ENCODE data around the gene AJM1. TPM values are rescaled to one million over a fixed set of nuclear protein-coding genes. Genes with fewer than 3 reads are reported as not detected.
A peak's percentile ranks its signal among the peaks of the same experiment; 100 is the strongest.

AJM1 gene
- total and polyA plus RNA-seq, 5 donors from 2014 or later, result 0.10 to 4.3 (median 0.11) TPM; not detected in 2

DNA sequence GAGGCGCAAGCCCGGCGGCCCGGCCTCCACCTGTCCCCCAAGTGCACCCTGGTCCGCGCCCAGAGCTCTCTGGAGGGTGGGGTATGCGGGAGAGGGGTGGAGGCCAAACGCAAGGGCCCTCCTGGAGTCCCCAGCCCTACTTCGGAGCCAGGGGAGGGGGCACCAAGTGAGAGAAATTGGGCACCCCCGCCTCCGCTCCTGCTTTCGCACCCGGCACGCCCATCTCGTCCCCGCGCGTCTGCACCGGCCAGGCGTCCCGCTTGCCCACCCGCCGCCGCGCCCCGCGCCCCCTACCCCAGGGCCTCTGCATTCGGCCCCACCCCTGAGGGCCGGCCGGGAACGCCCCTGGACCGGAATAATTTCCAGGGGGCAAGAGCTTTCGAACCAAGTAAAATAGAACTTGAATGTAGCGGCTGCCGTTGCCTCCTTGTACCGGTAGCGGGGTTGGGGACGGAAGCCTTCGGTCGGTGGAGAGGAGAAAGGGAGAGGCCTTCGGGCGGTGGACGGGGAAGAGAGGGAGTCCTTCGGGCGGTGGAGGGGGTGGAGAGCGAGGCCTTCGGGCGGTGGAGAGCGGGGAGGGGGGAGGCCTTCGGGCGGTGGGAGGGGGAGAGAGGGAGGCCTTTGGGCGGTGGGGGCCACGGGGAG is 6.2 kb downstream of the AJM1 start:
- Mint-ChIP-seq H3K27ac (peak overlapping the region in 1 of 3 donors; percentile 46), H3K4me1 (peaks cover 0 to 28% (median 4%) of the 10 kb centered on the region in 4 donors), H3K9me3 (peaks cover 0 to 2% (median 0%) of the 10 kb centered on the region in 7 donors), H3K36me3 (no peaks in the 10 kb centered on the region), H3K4me3 (peak overlapping the region; percentile 92 to 100 (median 94)), H3K27me3 (peaks cover 26% of the 10 kb centered on the region)
- peaks cover 55% of the 10 kb centered on the region for H3K4me1 ChIP-seq (ENCODE audit: control insufficient read depth, insufficient read depth, low read length, poor library complexity, severe bottlenecking)
- no peaks in the 10 kb centered on the region for H3K27me3 ChIP-seq (ENCODE audit: control insufficient read depth, insufficient read depth, low read length)
- H3K27ac ChIP-seq (ENCODE audit: insufficient read depth, low read length, poor library complexity, severe bottlenecking), result peak overlapping the region; percentile 73
- no peaks in the 10 kb centered on the region for H3K9me3 ChIP-seq (ENCODE audit: control insufficient read depth in 2 of 2, low read length in 2 of 2)
- no peaks in the 10 kb centered on the region for H3K36me3 ChIP-seq (ENCODE audit: control insufficient read depth, insufficient read depth, low read length)
- DNase-seq (peak in 2 of 3 donors; percentile 36 to 64), ATAC-seq (ENCODE audit: low read depth in 2 of 2) (no peak)
- no peak overlapping the region for H3K4me3 ChIP-seq (ENCODE audit: low read depth, low read length)

DNA sequence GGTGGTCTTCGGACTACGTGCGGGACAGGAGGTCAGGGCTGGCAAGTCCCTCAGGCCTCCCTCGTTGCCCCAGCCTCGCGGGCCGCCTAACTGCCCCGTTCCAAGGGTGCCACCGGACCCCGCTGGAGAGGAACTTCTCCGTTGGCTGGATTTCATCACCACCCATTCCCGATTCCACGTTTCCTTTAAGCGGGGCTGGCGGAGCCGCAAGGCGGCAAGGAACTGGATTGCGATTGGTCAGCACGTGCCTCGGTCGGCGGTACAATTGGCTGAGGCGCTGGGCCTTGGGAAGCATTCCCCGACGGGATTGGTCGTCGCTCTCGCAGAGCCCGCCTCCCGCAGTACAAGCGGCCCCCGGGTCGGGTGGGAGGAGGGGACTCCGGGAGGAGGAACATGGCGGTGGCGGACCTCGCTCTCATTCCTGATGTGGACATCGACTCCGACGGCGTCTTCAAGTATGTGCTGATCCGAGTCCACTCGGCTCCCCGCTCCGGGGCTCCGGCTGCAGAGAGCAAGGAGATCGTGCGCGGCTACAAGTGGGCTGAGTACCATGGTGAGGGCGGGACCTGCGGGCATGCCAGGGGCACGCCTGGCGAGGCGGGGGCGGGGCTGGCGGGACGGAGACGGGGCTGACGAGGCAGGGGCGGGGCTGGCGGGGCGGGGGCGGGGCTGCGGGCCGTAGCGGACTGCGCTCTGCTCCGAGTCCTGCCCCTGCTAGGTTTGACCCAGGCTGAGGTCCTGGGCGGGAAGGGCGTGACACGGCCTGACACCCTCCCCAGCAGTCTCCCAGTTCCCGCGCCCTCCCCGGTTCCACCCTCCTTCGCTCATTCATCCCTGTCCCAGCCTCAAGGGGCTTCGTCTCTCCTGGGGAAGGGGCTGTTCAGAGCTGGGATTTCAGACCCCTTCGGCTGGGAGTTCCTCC is 7.0 kb downstream of the AJM1 start, which contains the start of gene PHPT1:
TSS of gene PHPT1 (plus strand) at position 372 of the 922 bp plus-strand sequence. CDS start at position 394, 22 bp downstream.
- Histone ChIP-seq H3K27ac (ENCODE audit: insufficient read depth, low read length, poor library complexity, severe bottlenecking) (peak within 1 kb of the TSS; percentile 73), H3K4me1 (ENCODE audit: control insufficient read depth, insufficient read depth, low read length, poor library complexity, severe bottlenecking) (peaks cover 49% of the 10 kb centered on the region), H3K27me3 (ENCODE audit: control insufficient read depth, insufficient read depth, low read length) (no peaks in the 10 kb centered on the region), H3K9me3 (ENCODE audit: control insufficient read depth in 2 of 2, low read length in 2 of 2) (no peaks in the 10 kb centered on the region), H3K4me3 (ENCODE audit: low read depth, low read length) (peak within 1 kb of the TSS; percentile 59), H3K36me3 (ENCODE audit: control insufficient read depth, insufficient read depth, low read length) (no peaks in the 10 kb centered on the region)
- Mint-ChIP-seq H3K27me3 (peaks cover 23% of the 10 kb centered on the region), H3K27ac (peak within 1 kb of the TSS; percentile 56 to 76 (median 75)), H3K9me3 (peaks cover 0 to 2% (median 0%) of the 10 kb centered on the region in 7 donors), H3K4me1 (peaks cover 0 to 26% (median 3%) of the 10 kb centered on the region in 4 donors), H3K36me3 (no peaks in the 10 kb centered on the region), H3K4me3 (peak within 1 kb of the TSS; percentile 92 to 100 (median 94))
- DNase-seq (peak; percentile 93 to 99 (median 98)), ATAC-seq (ENCODE audit: low read depth in 2 of 2) (peak; percentile 93)

DNA sequence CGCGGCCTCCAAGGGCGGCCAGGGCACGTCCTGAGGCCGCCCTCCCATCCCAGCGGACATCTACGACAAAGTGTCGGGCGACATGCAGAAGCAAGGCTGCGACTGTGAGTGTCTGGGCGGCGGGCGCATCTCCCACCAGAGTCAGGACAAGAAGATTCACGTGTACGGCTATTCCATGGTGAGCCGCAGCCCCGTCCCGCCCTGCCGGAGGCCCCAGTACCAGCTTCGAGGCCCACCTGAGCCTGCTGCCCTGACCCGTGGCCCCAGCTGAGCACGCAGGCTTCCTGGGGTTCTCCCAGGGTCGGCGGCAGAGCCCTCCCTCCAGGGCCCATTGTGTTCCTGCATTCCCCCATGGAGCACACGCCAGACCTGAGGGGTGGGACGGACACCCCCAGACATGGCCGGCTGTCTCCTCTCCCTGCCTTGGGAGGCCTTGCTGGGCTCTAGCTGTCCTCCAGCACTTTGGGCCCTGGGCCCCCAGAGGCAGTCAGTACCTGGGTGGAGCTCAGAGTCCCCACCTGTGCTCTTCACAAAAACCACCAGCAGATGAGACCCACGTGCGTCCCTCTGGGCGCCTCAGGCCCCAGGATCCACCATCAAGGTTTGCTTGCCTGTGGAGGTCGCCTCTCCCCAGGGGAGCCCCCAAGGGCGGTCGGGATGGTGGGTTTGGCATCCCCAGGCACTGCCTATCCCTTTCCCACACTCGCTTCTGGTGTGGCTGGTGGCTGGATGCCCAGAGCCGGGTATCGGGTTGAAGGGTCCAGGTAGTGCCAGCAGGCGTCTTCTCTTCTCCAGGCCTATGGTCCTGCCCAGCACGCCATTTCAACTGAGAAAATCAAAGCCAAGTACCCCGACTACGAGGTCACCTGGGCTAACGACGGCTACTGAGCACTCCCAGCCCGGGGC is 7.9 kb downstream of the AJM1 start:
- H3K4me3 Mint-ChIP-seq, result peak overlapping the region; percentile 82 to 100 (median 88)
- H3K27ac Mint-ChIP-seq, result peak overlapping the region in 1 of 3 donors; percentile 56
- peaks cover 21% of the 10 kb centered on the region for H3K27me3 Mint-ChIP-seq
- peaks cover 44% of the 10 kb centered on the region for H3K4me1 ChIP-seq (ENCODE audit: control insufficient read depth, insufficient read depth, low read length, poor library complexity, severe bottlenecking)
- ATAC-seq (ENCODE audit: low read depth in 2 of 2) (no peak), DNase-seq (no peak)
- peaks cover 0 to 2% (median 0%) of the 10 kb centered on the region in 7 donors for H3K9me3 Mint-ChIP-seq
- peak overlapping the region; percentile 33 for H3K27ac ChIP-seq (ENCODE audit: insufficient read depth, low read length, poor library complexity, severe bottlenecking)
- no peaks in the 10 kb centered on the region for H3K27me3 ChIP-seq (ENCODE audit: control insufficient read depth, insufficient read depth, low read length)
- H3K36me3 ChIP-seq (ENCODE audit: control insufficient read depth, insufficient read depth, low read length), result no peaks in the 10 kb centered on the region
- no peaks in the 10 kb centered on the region for H3K9me3 ChIP-seq (ENCODE audit: control insufficient read depth in 2 of 2, low read length in 2 of 2)
- H3K4me3 ChIP-seq (ENCODE audit: low read depth, low read length), result no peak overlapping the region
- peaks cover 0 to 24% (median 3%) of the 10 kb centered on the region in 4 donors for H3K4me1 Mint-ChIP-seq
- H3K36me3 Mint-ChIP-seq, result no peaks in the 10 kb centered on the region

DNA sequence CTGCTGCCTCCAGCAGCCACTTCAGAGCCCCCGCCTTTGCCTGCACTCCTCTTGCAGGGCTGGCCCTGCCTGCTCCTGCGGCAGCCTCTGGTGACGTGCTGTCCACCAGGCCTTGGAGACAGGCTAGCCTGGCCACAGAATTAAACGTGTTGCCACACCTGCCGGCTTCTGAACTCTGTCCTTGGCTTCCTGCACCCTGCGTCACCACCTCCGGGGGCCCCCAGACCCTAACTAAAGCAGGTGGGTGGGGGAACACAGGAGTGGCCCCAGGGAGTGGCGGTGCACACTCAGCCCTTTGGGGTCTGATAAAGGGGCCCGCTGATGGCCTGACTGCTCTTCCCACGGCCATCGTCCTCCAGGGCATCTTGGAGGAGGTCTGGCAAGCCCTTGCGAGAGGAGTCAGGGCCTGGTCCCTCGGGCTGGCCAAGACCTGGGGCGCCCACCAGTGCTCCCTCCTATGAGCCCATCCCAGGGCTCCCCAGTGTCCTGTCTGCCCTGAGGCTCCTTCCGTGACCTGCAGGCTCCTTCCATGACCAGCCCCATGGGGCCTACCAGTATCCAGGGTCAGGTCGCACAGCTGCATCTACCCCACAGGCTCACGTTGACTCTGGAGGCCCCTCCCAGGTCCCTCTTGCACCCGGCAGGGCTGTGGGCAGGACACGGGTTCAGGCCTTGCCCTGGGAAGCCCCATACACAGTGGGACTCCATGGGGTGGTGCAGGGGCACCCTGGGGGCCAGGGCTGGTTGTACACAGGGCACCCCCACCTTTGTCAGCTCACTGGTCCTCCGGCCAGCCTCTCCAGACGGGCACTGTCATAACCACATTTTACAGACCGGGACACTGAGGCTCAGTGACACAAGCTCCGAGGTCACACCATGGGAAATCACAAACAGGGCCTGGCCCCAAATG is 8.8 kb downstream of the AJM1 start:
- ATAC-seq (ENCODE audit: low read depth in 2 of 2), result no peak
- Histone ChIP-seq H3K27me3 (ENCODE audit: control insufficient read depth, insufficient read depth, low read length) (no peaks in the 10 kb centered on the region), H3K9me3 (ENCODE audit: control insufficient read depth in 2 of 2, low read length in 2 of 2) (no peaks in the 10 kb centered on the region), H3K36me3 (ENCODE audit: control insufficient read depth, insufficient read depth, low read length) (no peaks in the 10 kb centered on the region), H3K27ac (ENCODE audit: insufficient read depth, low read length, poor library complexity, severe bottlenecking) (no peak overlapping the region), H3K4me3 (ENCODE audit: low read depth, low read length) (no peak overlapping the region), H3K4me1 (ENCODE audit: control insufficient read depth, insufficient read depth, low read length, poor library complexity, severe bottlenecking) (peaks cover 35% of the 10 kb centered on the region)
- no peak overlapping the region for H3K27ac Mint-ChIP-seq
- peak overlapping the region in 3 of 4 donors; percentile 49 to 78 (median 61) for H3K4me3 Mint-ChIP-seq
- peaks cover 18% of the 10 kb centered on the region for H3K27me3 Mint-ChIP-seq
- H3K9me3 Mint-ChIP-seq, result peaks cover 0 to 2% (median 0%) of the 10 kb centered on the region in 7 donors
- peaks cover 0 to 23% (median 3%) of the 10 kb centered on the region in 4 donors for H3K4me1 Mint-ChIP-seq
- no peaks in the 10 kb centered on the region for H3K36me3 Mint-ChIP-seq
- no peak for DNase-seq

DNA sequence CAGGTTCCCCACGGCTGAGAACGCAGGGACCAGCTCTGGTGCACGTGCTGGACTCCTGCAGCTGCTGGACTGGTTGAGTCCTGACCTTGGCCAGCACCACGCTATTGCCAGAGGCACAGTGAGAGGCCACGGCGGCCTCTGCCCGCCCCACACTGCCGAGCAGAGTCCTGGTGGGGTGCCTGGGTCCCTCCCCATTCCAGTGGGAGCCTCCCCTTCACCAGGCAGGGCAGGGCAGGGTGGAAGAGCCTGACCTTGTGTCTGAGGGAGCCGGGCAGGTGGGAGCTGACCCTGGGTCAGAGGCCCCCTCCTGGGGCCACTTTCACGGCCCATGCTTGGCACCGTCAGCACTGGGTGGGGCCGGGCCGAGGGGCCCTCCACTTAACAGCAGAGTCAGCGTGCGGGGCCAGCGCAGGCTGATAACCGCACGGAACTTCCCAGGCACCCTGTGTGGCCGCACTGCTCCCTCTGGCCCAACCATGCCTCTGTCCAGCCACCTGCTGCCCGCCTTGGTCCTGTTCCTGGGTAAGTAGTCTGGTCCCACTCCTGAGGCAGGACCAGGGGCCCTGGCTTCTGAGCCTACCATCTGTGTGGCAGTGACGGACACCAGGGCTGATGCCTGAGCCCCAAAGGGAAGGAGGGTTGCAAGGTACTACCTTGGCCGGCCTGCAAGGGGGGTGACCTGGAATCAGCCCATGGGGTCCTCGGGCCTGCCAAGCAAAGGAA is 9.8 kb downstream of the AJM1 start, which contains the start of gene MAMDC4:
TSS of gene MAMDC4 (plus strand) at position 406 of the 723 bp plus-strand sequence. CDS start at position 477, 71 bp downstream.
- H3K27me3 ChIP-seq (ENCODE audit: control insufficient read depth, insufficient read depth, low read length), result no peaks in the 10 kb centered on the region
- Mint-ChIP-seq H3K4me1 (peaks cover 0 to 17% (median 3%) of the 10 kb centered on the region in 4 donors), H3K27me3 (peaks cover 15% of the 10 kb centered on the region), H3K27ac (no peak within 1 kb of the TSS), H3K9me3 (peaks cover 0 to 2% (median 0%) of the 10 kb centered on the region in 7 donors), H3K36me3 (no peaks in the 10 kb centered on the region), H3K4me3 (peak within 1 kb of the TSS in 2 of 4 donors; percentile 49 to 78)
- no peaks in the 10 kb centered on the region for H3K36me3 ChIP-seq (ENCODE audit: control insufficient read depth, insufficient read depth, low read length)
- ATAC-seq (ENCODE audit: low read depth in 2 of 2), result no peak
- no peak for DNase-seq
- no peak within 1 kb of the TSS for H3K4me3 ChIP-seq (ENCODE audit: low read depth, low read length)
- H3K4me1 ChIP-seq (ENCODE audit: control insufficient read depth, insufficient read depth, low read length, poor library complexity, severe bottlenecking), result peaks cover 26% of the 10 kb centered on the region
- no peaks in the 10 kb centered on the region for H3K9me3 ChIP-seq (ENCODE audit: control insufficient read depth in 2 of 2, low read length in 2 of 2)
- H3K27ac ChIP-seq (ENCODE audit: insufficient read depth, low read length, poor library complexity, severe bottlenecking), result no peak within 1 kb of the TSS
